Adrenal gland (tissue), 5 donors: Measurements from ENCODE around the gene PCDH9.

Experiments used
- POLR2A ChIP-seq, 2 donors: fragments of 450-650 bp; IDR thresholded peaks; one replicate each; pipeline ENCODE4 v1.6.1; 2017; ENCODE audit warnings: antibody characterized with exemption in 2 of 2, mild to moderate bottlenecking in 2 of 2, moderate library complexity in 1 of 2
- TF ChIP-seq, protein P1 (sequence below), 6 experiments: fragments of 450-650 bp in 4 of 6; fragments of 200-600 bp in 2 of 6; sonication (generic) in 1 of 6; IDR thresholded peaks; 1 replicate in 5 of 6; 2 replicates in 1 of 6; pipeline versions ENCODE4 v1.5.1 to v1.8.0; 2016 to 2021; ENCODE audit warnings: antibody characterized with exemption in 6 of 6, mild to moderate bottlenecking in 2 of 6, moderate library complexity in 1 of 6
- donor health status: DM: no; HTN: no; CAD: no.

- no peak for TF ChIP-seq POLR2A (IDR thresholded peaks at IDR 0.05)
- TF ChIP-seq, protein P1, sequence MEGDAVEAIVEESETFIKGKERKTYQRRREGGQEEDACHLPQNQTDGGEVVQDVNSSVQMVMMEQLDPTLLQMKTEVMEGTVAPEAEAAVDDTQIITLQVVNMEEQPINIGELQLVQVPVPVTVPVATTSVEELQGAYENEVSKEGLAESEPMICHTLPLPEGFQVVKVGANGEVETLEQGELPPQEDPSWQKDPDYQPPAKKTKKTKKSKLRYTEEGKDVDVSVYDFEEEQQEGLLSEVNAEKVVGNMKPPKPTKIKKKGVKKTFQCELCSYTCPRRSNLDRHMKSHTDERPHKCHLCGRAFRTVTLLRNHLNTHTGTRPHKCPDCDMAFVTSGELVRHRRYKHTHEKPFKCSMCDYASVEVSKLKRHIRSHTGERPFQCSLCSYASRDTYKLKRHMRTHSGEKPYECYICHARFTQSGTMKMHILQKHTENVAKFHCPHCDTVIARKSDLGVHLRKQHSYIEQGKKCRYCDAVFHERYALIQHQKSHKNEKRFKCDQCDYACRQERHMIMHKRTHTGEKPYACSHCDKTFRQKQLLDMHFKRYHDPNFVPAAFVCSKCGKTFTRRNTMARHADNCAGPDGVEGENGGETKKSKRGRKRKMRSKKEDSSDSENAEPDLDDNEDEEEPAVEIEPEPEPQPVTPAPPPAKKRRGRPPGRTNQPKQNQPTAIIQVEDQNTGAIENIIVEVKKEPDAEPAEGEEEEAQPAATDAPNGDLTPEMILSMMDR (IDR thresholded peaks at IDR 0.05) = no peak
These were observed 110.6 kb downstream of the PCDH9 start for GRCh38 chr13:67119481-67119894.
